Body of pancreas (tissue), 4 donors: ENCODE results near the gene PITPNC1.

ENCODE experiments used
- CTCF ChIP-seq, 7 experiments: fragments of 450-650 bp in 4 of 7; fragments of 200-600 bp in 3 of 7; sonication (generic) in 3 of 7; IDR thresholded peaks; one replicate each; pipeline ENCODE4 v1.5.1; 2016 to 2019; ENCODE audit warnings: antibody characterized with exemption in 7 of 7
- POLR2A ChIP-seq, 3 donors: fragments of 450-650 bp; IDR thresholded peaks; one replicate each; pipeline ENCODE4 v1.6.1; 2016; ENCODE audit warnings: antibody characterized with exemption in 3 of 3, mild to moderate bottlenecking in 2 of 3

GRCh38 chr17:67412941-67413340, 35.9 kb downstream of the PITPNC1 start:
- no peak for TF ChIP-seq CTCF (IDR thresholded peaks at IDR 0.05)
- no peak for TF ChIP-seq POLR2A (IDR thresholded peaks at IDR 0.05)
